GM23338 (cell line): ENCODE data around the gene MESD. TPM values are rescaled to one million over a fixed set of nuclear protein-coding genes. Genes with fewer than 3 reads are reported as not detected.

Experiments used
- ATAC-seq: fragments of 200-7000 bp; cut with Tn5 transposase; 3 replicates; pipeline ENCODE4 v1.9.1; 2020
- DNase-seq: peaks from one replicate; pipeline ENCODE4 v3.0.0-alpha.2; 2015; ENCODE audit warnings: low spot score
- H2AFZ ChIP-seq: fragments of 200-600 bp; sonication (generic); 2 replicates; pipeline ENCODE4 v1.8.0; 2016; ENCODE audit warnings: antibody characterized with exemption, mild to moderate bottlenecking, moderate library complexity
- H3F3A ChIP-seq: fragments of 200-600 bp; sonication (generic); replicated peaks from 2 replicates; pipeline ENCODE4 v1.8.0; 2017; ENCODE audit warnings: antibody characterized with exemption, mixed run types, low read depth
- H3K27ac ChIP-seq: fragments of 200-600 bp; sonication (generic); 2 replicates; pipeline ENCODE4 v1.6.1; 2016; ENCODE audit warnings: low read depth
- H3K27me3 ChIP-seq: fragments of 200-600 bp; sonication (generic); 2 replicates; pipeline ENCODE4 v1.8.0; 2016; ENCODE audit warnings: mild to moderate bottlenecking, mixed run types, moderate library complexity; ENCODE audit not compliant: insufficient read depth
- H3K36me3 ChIP-seq: fragments of 200-600 bp; sonication (generic); 2 replicates; pipeline ENCODE4 v1.8.0; 2016; ENCODE audit warnings: mild to moderate bottlenecking; ENCODE audit not compliant: insufficient read depth
- H3K4me1 ChIP-seq: fragments of 200-600 bp; sonication (generic); 2 replicates; pipeline ENCODE4 v1.8.0; 2016; ENCODE audit warnings: mild to moderate bottlenecking, moderate library complexity; ENCODE audit not compliant: insufficient read depth
- H3K4me2 ChIP-seq: fragments of 200-600 bp; sonication (generic); 2 replicates; pipeline ENCODE4 v1.7.1; 2017; ENCODE audit warnings: mixed run types
- H3K4me3 ChIP-seq: fragments of 200-600 bp; sonication (generic); 2 replicates; pipeline ENCODE4 v1.6.1; 2016; ENCODE audit warnings: mixed run types
- H3K79me2 ChIP-seq: fragments of 200-600 bp; sonication (generic); replicated peaks from 2 replicates; pipeline ENCODE4 v1.8.0; 2017; ENCODE audit warnings: mild to moderate bottlenecking; ENCODE audit not compliant: insufficient read depth
- H3K9me2 ChIP-seq: fragments of 200-600 bp; sonication (generic); 2 replicates; pipeline ENCODE4 v1.8.0; 2017; ENCODE audit not compliant: insufficient read depth
- H4K20me1 ChIP-seq: fragments of 200-600 bp; sonication (generic); replicated peaks from 2 replicates; pipeline ENCODE4 v1.8.0; 2017; ENCODE audit warnings: mild to moderate bottlenecking; ENCODE audit not compliant: insufficient read depth
- H3K27ac Mint-ChIP-seq: 2 replicates; pipeline ENCODE4 v1.8.0; 2020; ENCODE audit warnings: inconsistent platforms, mild to moderate bottlenecking, moderate library complexity, mixed read lengths
- H3K27me3 Mint-ChIP-seq: 3 replicates; pipeline ENCODE4 v1.8.0; 2022; ENCODE audit warnings: low read depth, mild to moderate bottlenecking, moderate library complexity, mixed read lengths, inconsistent platforms; ENCODE audit not compliant: insufficient read depth, poor library complexity
- H3K36me3 Mint-ChIP-seq: 3 replicates; pipeline ENCODE4 v1.8.0; 2021; ENCODE audit warnings: low read depth, mild to moderate bottlenecking, inconsistent platforms, moderate library complexity, mixed read lengths
- H3K4me1 Mint-ChIP-seq: 3 replicates; pipeline ENCODE4 v1.8.0; 2020; ENCODE audit warnings: mild to moderate bottlenecking, inconsistent platforms, mixed read lengths
- H3K4me3 Mint-ChIP-seq: 3 replicates; pipeline ENCODE4 v1.8.0; 2021; ENCODE audit warnings: moderate library complexity, mild to moderate bottlenecking, inconsistent platforms, mixed read lengths
- H3K9me3 Mint-ChIP-seq: 3 replicates; pipeline ENCODE4 v1.8.0; 2020; ENCODE audit warnings: moderate library complexity, mild to moderate bottlenecking, inconsistent platforms, mixed read lengths
- CREB1 ChIP-seq: fragments of 250-450 bp; sonication (Bioruptor Pico); IDR thresholded peaks from 2 replicates; pipeline ENCODE4 v1.5.0; 2020; ENCODE audit warnings: low read depth, mild to moderate bottlenecking, moderate library complexity
- CTCF ChIP-seq, 2 experiments: fragments of 200-600 bp in 1 of 2; sonication (generic) in 1 of 2; conservative IDR thresholded peaks; 2 replicates each; pipeline versions ENCODE4 v1.5.1 to v1.6.1; 2016 to 2017; ENCODE audit warnings: antibody characterized with exemption in 2 of 2, low read depth in 2 of 2, mild to moderate bottlenecking in 2 of 2, moderate library complexity in 1 of 2
- EZH2 ChIP-seq: fragments of 200-600 bp; sonication (generic); IDR thresholded peaks from one replicate; pipeline ENCODE4 v1.8.0; 2017; ENCODE audit warnings: antibody characterized with exemption, mild to moderate bottlenecking, low read depth; ENCODE audit not compliant: unreplicated experiment
- EZH2phosphoT487 ChIP-seq: fragments of 200-600 bp; sonication (generic); IDR thresholded peaks from one replicate; pipeline ENCODE4 v1.8.1; 2018; ENCODE audit warnings: antibody characterized with exemption; ENCODE audit not compliant: unreplicated experiment
- JUNB ChIP-seq: IDR thresholded peaks from one replicate; pipeline ENCODE4 v1.6.1; 2016; ENCODE audit warnings: antibody characterized with exemption; ENCODE audit not compliant: unreplicated experiment
- NANOG ChIP-seq: IDR thresholded peaks from 2 replicates; pipeline ENCODE4 v1.6.1; 2016; ENCODE audit warnings: antibody characterized with exemption, borderline replicate concordance
- POLR2AphosphoS5 ChIP-seq: IDR thresholded peaks from 2 replicates; pipeline ENCODE4 v1.6.1; 2016; ENCODE audit warnings: antibody characterized with exemption, low read depth
- REST ChIP-seq: IDR thresholded peaks from one replicate; pipeline ENCODE4 v1.6.1; 2018; ENCODE audit warnings: antibody characterized with exemption; ENCODE audit not compliant: unreplicated experiment
- STAT1 ChIP-seq: IDR thresholded peaks from one replicate; pipeline ENCODE4 v1.6.1; 2016; ENCODE audit warnings: antibody characterized with exemption; ENCODE audit not compliant: unreplicated experiment
- ZNF114 ChIP-seq: fragments of 250-450 bp; sonication (Bioruptor Pico); IDR thresholded peaks from 2 replicates; pipeline ENCODE4 v1.5.0; 2020; ENCODE audit warnings: mild to moderate bottlenecking, moderate library complexity
- ZNF331 ChIP-seq: fragments of 250-450 bp; sonication (Bioruptor Pico); IDR thresholded peaks from 2 replicates; pipeline ENCODE4 v1.5.0; 2020; ENCODE audit warnings: low read depth, mild to moderate bottlenecking, moderate library complexity
- polyA plus RNA-seq: library from polyadenylated mRNA; unstranded; fragments of >200 nt; fragmentation: Nextera tagmentation; extraction: Ambion mirVana; gene quantifications from 2 replicates; pipeline ENCODE4 v1.2.1, GENCODE V29; 2016
- total RNA-seq: library from RNA; depleted of rRNA; stranded (reverse); fragments of >200 nt; shearing (Covaris generic); gene quantifications from 2 replicates; pipeline ENCODE4 v1.2.3, GENCODE V29; 2014
- TF ChIP-seq, protein P1 (sequence below): fragments of 250-450 bp; sonication (Bioruptor Pico); IDR thresholded peaks from 2 replicates; pipeline ENCODE4 v1.5.0; 2020; ENCODE audit warnings: mild to moderate bottlenecking, moderate library complexity
- TF ChIP-seq, protein P2 (sequence below): IDR thresholded peaks from 2 replicates; pipeline ENCODE4 v1.6.1; 2016; ENCODE audit warnings: antibody characterized with exemption

The MESD gene
- total and polyA plus RNA-seq, 2 experiments from 2014 or later: 25.6 to 52.7 TPM

GRCh38 chr15:81011593-81011992 is 22.0 kb upstream of the MESD start:
- no peak for DNase-seq
- Histone ChIP-seq H3K36me3 (no peaks in the 10 kb centered on the region), H3K27ac (no peak overlapping the region), H3K4me3 (no peak overlapping the region), H3K79me2 (no peaks in the 10 kb centered on the region), H3K4me1 (no peaks in the 10 kb centered on the region), H4K20me1 (no peaks in the 10 kb centered on the region; the same call in 1 of the 2 replicates), H2AFZ (no peak overlapping the region), H3F3A (no peaks in the 10 kb centered on the region), H3K27me3 (no peaks in the 10 kb centered on the region), H3K4me2 (no peak overlapping the region), H3K9me2 (no peaks in the 10 kb centered on the region; the same call in 1 of the 2 replicates)
- Mint-ChIP-seq H3K27ac (no peak overlapping the region), H3K4me1 (no peaks in the 10 kb centered on the region), H3K36me3 (no peaks in the 10 kb centered on the region), H3K9me3 (no peaks in the 10 kb centered on the region), H3K4me3 (no peak overlapping the region), H3K27me3 (no peaks in the 10 kb centered on the region)
- no peak for ATAC-seq
- TF ChIP-seq ZNF331 (CRISPR knock-in tag) (no peak), POLR2AphosphoS5 (no peak), EZH2phosphoT487 (no peak), NANOG (no peak), CREB1 (CRISPR knock-in tag) (no peak), STAT1 (no peak), EZH2 (no peak), JUNB (no peak), CTCF (conservative IDR thresholded peaks at IDR 0.05; ENCODE audit: low read depth in 2 of 2) (no peak), REST (no peak), ZNF114 (CRISPR knock-in tag) (no peak)
- TF ChIP-seq, protein P1, sequence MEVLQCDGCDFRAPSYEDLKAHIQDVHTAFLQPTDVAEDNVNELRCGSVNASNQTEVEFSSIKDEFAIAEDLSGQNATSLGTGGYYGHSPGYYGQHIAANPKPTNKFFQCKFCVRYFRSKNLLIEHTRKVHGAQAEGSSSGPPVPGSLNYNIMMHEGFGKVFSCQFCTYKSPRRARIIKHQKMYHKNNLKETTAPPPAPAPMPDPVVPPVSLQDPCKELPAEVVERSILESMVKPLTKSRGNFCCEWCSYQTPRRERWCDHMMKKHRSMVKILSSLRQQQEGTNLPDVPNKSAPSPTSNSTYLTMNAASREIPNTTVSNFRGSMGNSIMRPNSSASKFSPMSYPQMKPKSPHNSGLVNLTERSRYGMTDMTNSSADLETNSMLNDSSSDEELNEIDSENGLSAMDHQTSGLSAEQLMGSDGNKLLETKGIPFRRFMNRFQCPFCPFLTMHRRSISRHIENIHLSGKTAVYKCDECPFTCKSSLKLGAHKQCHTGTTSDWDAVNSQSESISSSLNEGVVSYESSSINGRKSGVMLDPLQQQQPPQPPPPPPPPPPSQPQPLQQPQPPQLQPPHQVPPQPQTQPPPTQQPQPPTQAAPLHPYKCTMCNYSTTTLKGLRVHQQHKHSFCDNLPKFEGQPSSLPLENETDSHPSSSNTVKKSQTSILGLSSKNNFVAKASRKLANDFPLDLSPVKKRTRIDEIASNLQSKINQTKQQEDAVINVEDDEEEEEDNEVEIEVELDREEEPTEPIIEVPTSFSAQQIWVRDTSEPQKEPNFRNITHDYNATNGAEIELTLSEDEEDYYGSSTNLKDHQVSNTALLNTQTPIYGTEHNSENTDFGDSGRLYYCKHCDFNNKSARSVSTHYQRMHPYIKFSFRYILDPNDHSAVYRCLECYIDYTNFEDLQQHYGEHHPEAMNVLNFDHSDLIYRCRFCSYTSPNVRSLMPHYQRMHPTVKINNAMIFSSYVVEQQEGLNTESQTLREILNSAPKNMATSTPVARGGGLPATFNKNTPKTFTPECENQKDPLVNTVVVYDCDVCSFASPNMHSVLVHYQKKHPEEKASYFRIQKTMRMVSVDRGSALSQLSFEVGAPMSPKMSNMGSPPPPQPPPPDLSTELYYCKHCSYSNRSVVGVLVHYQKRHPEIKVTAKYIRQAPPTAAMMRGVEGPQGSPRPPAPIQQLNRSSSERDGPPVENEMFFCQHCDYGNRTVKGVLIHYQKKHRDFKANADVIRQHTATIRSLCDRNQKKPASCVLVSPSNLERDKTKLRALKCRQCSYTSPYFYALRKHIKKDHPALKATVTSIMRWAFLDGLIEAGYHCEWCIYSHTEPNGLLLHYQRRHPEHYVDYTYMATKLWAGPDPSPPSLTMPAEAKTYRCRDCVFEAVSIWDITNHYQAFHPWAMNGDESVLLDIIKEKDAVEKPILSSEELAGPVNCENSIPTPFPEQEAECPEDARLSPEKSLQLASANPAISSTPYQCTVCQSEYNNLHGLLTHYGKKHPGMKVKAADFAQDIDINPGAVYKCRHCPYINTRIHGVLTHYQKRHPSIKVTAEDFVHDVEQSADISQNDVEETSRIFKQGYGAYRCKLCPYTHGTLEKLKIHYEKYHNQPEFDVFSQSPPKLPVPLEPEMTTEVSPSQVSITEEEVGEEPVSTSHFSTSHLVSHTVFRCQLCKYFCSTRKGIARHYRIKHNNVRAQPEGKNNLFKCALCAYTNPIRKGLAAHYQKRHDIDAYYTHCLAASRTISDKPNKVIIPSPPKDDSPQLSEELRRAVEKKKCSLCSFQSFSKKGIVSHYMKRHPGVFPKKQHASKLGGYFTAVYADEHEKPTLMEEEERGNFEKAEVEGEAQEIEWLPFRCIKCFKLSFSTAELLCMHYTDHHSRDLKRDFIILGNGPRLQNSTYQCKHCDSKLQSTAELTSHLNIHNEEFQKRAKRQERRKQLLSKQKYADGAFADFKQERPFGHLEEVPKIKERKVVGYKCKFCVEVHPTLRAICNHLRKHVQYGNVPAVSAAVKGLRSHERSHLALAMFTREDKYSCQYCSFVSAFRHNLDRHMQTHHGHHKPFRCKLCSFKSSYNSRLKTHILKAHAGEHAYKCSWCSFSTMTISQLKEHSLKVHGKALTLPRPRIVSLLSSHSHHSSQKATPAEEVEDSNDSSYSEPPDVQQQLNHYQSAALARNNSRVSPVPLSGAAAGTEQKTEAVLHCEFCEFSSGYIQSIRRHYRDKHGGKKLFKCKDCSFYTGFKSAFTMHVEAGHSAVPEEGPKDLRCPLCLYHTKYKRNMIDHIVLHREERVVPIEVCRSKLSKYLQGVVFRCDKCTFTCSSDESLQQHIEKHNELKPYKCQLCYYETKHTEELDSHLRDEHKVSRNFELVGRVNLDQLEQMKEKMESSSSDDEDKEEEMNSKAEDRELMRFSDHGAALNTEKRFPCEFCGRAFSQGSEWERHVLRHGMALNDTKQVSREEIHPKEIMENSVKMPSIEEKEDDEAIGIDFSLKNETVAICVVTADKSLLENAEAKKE (CRISPR knock-in tag): no peak
- TF ChIP-seq, protein P2, sequence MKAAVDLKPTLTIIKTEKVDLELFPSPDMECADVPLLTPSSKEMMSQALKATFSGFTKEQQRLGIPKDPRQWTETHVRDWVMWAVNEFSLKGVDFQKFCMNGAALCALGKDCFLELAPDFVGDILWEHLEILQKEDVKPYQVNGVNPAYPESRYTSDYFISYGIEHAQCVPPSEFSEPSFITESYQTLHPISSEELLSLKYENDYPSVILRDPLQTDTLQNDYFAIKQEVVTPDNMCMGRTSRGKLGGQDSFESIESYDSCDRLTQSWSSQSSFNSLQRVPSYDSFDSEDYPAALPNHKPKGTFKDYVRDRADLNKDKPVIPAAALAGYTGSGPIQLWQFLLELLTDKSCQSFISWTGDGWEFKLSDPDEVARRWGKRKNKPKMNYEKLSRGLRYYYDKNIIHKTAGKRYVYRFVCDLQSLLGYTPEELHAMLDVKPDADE: no peak
